ENCODE measurements around the gene APP.

GRCh38 chr21:25931765-25932164, 238.8 kb downstream of the APP start:
- TF ChIP-seq, protein P1, sequence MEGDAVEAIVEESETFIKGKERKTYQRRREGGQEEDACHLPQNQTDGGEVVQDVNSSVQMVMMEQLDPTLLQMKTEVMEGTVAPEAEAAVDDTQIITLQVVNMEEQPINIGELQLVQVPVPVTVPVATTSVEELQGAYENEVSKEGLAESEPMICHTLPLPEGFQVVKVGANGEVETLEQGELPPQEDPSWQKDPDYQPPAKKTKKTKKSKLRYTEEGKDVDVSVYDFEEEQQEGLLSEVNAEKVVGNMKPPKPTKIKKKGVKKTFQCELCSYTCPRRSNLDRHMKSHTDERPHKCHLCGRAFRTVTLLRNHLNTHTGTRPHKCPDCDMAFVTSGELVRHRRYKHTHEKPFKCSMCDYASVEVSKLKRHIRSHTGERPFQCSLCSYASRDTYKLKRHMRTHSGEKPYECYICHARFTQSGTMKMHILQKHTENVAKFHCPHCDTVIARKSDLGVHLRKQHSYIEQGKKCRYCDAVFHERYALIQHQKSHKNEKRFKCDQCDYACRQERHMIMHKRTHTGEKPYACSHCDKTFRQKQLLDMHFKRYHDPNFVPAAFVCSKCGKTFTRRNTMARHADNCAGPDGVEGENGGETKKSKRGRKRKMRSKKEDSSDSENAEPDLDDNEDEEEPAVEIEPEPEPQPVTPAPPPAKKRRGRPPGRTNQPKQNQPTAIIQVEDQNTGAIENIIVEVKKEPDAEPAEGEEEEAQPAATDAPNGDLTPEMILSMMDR (conservative IDR thresholded peaks at IDR 0.05), result no peak
- no peak for TF ChIP-seq EZH2 (IDR thresholded peaks at IDR 0.05; ENCODE audit: low read depth)

All from PC-9 (cell line).